ENCODE data around the gene AGAP2.
"Not testable (repeated sequence)": the region's sequence is repeated elsewhere in the genome, so short reads cannot be mapped to it uniquely, and the experiment has no call there.

The AGAP2 gene

GRCh38 chr12:57720606-57721595 lies 17.6 kb downstream of the AGAP2 start:
- DNase-seq: no peak

- no peak for DNase-seq
These were observed 18.6 kb downstream of the AGAP2 start for GRCh38 chr12:57719777-57720605.

- no peak for DNase-seq
These were observed 19.7 kb downstream of the AGAP2 start for GRCh38 chr12:57718641-57719528.

GRCh38 chr12:57717846-57718640 lies 20.5 kb downstream of the AGAP2 start:
- DNase-seq: no peak

GRCh38 chr12:57717131-57717530 lies 21.4 kb downstream of the AGAP2 start:
- DNase-seq: no peak

- DNase-seq: no peak
These were observed 22.2 kb downstream of the AGAP2 start for GRCh38 chr12:57716305-57716704.

GRCh38 chr12:57715786-57716185 lies 22.8 kb downstream of the AGAP2 start:
- DNase-seq: no peak

GRCh38 chr12:57715036-57715748 lies 23.4 kb downstream of the AGAP2 start:
- not testable (repeated sequence) for DNase-seq

GRCh38 chr12:57713209-57713608 lies 25.3 kb downstream of the AGAP2 start:
- DNase-seq: no peak

- no peak for DNase-seq
These were observed 25.8 kb downstream of the AGAP2 start for GRCh38 chr12:57712701-57713100.

GRCh38 chr12:57708296-57708695 lies 30.2 kb downstream of the AGAP2 start:
- no peak for DNase-seq

- no peak for DNase-seq
These were observed 31.3 kb downstream of the AGAP2 start for GRCh38 chr12:57707250-57707649.

GRCh38 chr12:57700317-57700716 lies 38.2 kb downstream of the AGAP2 start:
- no peak for DNase-seq

- DNase-seq: no peak
These were observed 40.1 kb downstream of the AGAP2 start for GRCh38 chr12:57698414-57698813.

GRCh38 chr12:57697076-57697475 lies 41.5 kb downstream of the AGAP2 start:
- DNase-seq: no peak

GRCh38 chr12:57695770-57696432 lies 42.6 kb downstream of the AGAP2 start:
- no peak for DNase-seq

GRCh38 chr12:57694459-57695019 lies 44.0 kb downstream of the AGAP2 start:
- DNase-seq: peak; percentile 47

GRCh38 chr12:57693659-57694458 lies 44.7 kb downstream of the AGAP2 start, which contains the start of gene OS9:
Gene OS9 (plus strand): TSS chr12:57694132. CDS start chr12:57694162, 30 bp downstream.
- peak; percentile 100 for DNase-seq

- DNase-seq: no peak
These were observed 45.3 kb downstream of the AGAP2 start for GRCh38 chr12:57693317-57693658.
